Activated CD4-positive, CD25-positive, alpha-beta regulatory T cell treated with anti-CD3 and anti-CD28 coated beads, Interleukin-2, amount 50 U/mL, for 24 hours (primary cell): Measurements from ENCODE around the gene FAM120A.

Experiments
- ATAC-seq, 2 donors: fragments of 150-1000 bp; cut with Tn5 transposase; one replicate each; pipeline ENCODE4 v1.10.0; 2021; ENCODE audit warnings: mild to moderate bottlenecking in 1 of 2, moderate library complexity in 1 of 2

FAM120A gene

GRCh38 chr9:93446073-93446472, 5.4 kb upstream of the FAM120A start:
- ATAC-seq = no peak

GRCh38 chr9:93447655-93448054, 3.8 kb upstream of the FAM120A start:
- no peak for ATAC-seq

- ATAC-seq = peak; percentile 1 to 5
These were observed 594 bp downstream of the FAM120A start for GRCh38 chr9:93451849-93452709.

GRCh38 chr9:93452710-93453046, 1.2 kb downstream of the FAM120A start:
- ATAC-seq = no peak

GRCh38 chr9:93453047-93453914, 1.8 kb downstream of the FAM120A start, which contains the start of gene FAM120AOS:
Gene FAM120AOS (minus strand): TSS chr9:93453581. CDS start chr9:93452709, 872 bp downstream.
- ATAC-seq = peak; percentile 75 to 76

GRCh38 chr9:93456022-93456421, 4.5 kb downstream of the FAM120A start:
- no peak for ATAC-seq

GRCh38 chr9:93456504-93456903, 5.0 kb downstream of the FAM120A start:
- ATAC-seq = peak in 1 of 2 donors; percentile 31

GRCh38 chr9:93457006-93457405, 5.5 kb downstream of the FAM120A start:
- no peak for ATAC-seq

- no peak for ATAC-seq
These were observed 7.2 kb downstream of the FAM120A start for GRCh38 chr9:93458712-93459111.

- ATAC-seq = no peak
These were observed 8.0 kb downstream of the FAM120A start for GRCh38 chr9:93459432-93459847.

GRCh38 chr9:93460689-93461413, 9.4 kb downstream of the FAM120A start:
- ATAC-seq = no peak

GRCh38 chr9:93461414-93461743, 9.9 kb downstream of the FAM120A start:
- no peak for ATAC-seq

- no peak for ATAC-seq
These were observed 10.3 kb downstream of the FAM120A start for GRCh38 chr9:93461821-93462220.

GRCh38 chr9:93463638-93464248, 12.3 kb downstream of the FAM120A start:
- peak; percentile 73 to 76 for ATAC-seq

GRCh38 chr9:93464395-93464794, 12.9 kb downstream of the FAM120A start:
- ATAC-seq = no peak

GRCh38 chr9:93464876-93465275, 13.4 kb downstream of the FAM120A start:
- no peak for ATAC-seq

- ATAC-seq = no peak
These were observed 14.4 kb downstream of the FAM120A start for GRCh38 chr9:93465855-93466254.

GRCh38 chr9:93466416-93467061, 15.1 kb downstream of the FAM120A start:
- ATAC-seq = no peak

GRCh38 chr9:93467062-93467416, 15.6 kb downstream of the FAM120A start:
- peak in 1 of 2 donors; percentile 24 for ATAC-seq

GRCh38 chr9:93467462-93467861, 16.0 kb downstream of the FAM120A start:
- no peak for ATAC-seq

GRCh38 chr9:93468763-93469456, 17.4 kb downstream of the FAM120A start:
- no peak for ATAC-seq

GRCh38 chr9:93470391-93470790, 18.9 kb downstream of the FAM120A start:
- no peak for ATAC-seq
